GM12892 (cell line): ENCODE results near the gene NDFIP2.
"Not testable (repeated sequence)": the region's sequence is repeated elsewhere in the genome, so short reads cannot be mapped to it uniquely, and the experiment has no call there.

Experiments used
- POLR2A ChIP-seq: IDR thresholded peaks from 2 replicates; pipeline ENCODE4 v1.6.1; 2011; ENCODE audit warnings: low read depth, low read length, control low read depth
- POLR2AphosphoS5 ChIP-seq: IDR thresholded peaks from 2 replicates; pipeline ENCODE4 v1.6.1; 2011; ENCODE audit warnings: low read depth, low read length, control low read depth

GRCh38 chr13:79573892-79574291 lies 92.9 kb downstream of the NDFIP2 start:
- TF ChIP-seq POLR2AphosphoS5, POLR2A: not testable (repeated sequence)
